Fibroblast of skin of scalp (primary cell): ENCODE measurements around the gene SEPTIN5. TPM values are rescaled to one million over a fixed set of nuclear protein-coding genes. Genes with fewer than 3 reads are reported as not detected.
"Not testable (repeated sequence)": the region's sequence is repeated elsewhere in the genome, so short reads cannot be mapped to it uniquely, and the experiment has no call there.

Experiments used
- DNase-seq: peaks from one replicate; pipeline ENCODE4 v3.0.0-alpha.2; 2013
- polyA plus RNA-seq, 2 experiments: library from polyadenylated mRNA; unstranded; fragments of 120-200 nt; gene quantifications; one replicate each; pipeline ENCODE4 v1.2.1, GENCODE V29; 2013; ENCODE audit not compliant: insufficient read length in 2 of 2

SEPTIN5 gene
- 105 TPM for polyA plus RNA-seq (2013, experiment 1 of 2; ENCODE audit: insufficient read length)
- polyA plus RNA-seq (2013, experiment 2 of 2; ENCODE audit: insufficient read length) = 105 TPM

DNA sequence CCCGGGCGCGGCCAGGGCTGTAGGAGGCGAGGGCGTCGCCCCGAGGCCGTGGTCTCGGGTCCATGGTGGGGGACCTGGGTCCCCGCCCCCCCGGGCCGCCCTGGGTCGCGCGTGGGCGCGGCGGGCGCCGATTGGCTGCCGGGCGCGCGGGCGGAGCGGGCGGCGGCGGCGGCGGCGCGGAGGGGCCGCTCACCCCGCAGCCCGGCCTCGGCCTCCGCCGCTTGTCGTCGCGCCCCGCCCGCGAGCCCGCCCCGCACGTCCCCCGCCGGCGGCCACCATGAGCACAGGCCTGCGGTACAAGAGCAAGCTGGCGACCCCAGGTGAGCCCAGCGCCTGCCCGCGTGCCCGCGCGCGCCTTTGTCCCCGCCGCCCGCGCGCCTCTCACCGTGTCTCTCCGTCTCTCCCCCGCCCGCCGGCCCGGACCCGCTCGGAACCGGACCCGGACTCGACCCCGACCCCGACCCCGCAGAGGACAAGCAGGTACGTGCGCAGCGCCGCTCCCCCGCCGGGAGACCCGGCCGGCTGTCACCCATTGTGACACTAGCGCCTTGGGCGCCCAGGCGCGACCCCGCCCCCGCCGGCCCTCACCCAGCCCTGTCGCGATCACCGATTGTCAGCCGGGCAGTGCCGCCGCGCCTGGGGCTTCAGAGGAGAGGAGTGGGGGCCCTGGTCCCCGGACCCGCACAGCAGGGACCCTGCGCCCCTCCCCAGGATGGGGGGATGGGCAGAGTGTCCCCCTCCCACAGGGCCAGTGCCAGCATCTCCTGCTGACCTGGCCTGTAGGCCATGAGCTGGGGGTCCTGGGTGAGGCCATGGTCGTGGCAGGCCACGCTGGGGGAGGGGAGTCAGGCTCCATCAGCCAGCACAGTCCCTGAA, at the start of gene SEPTIN5:
SEPTIN5 (plus strand) TSS at position 192 of the 876 bp plus-strand sequence; CDS start at position 278, 86 bp downstream.
- no peak for DNase-seq

DNA sequence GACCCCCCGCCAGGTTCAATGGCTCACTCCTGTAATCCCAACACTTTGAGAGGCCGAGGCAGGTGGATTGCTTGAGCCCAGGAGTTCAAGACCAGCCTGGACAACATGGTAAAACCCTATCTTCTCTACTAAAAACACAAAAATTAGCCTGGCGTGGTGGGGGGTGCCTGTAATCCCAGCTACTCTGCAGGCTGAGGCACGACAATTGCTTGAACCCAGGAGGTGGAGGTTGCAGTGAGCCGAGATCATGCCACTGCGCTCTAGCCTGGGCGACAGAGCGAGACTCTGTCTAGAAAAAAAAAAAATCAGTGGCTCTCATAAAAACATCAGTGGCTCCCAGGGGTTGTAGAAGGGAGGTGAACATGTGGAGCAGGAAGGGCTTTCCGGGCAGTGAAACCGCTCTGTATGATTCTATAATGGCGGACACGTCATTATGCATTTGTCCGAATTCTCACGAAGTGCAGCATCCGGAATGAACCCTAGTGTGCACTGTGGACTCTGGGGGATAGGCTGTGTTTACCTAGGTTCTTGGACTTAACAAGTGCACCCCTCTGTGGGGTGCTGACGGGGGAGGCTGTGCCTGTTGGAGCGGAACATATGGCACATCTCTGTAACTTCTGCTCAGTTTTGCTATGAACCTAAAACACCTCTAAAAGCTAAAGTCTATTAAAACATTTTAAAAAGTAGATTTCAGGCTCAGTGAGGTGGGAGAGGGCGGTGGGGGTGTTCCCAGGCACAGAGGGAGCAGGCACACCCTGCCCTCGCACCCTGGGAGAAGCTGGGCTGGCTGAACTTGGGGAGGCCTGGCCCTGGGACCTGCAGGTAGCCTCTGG, 49.1 kb upstream of the SEPTIN5 start:
- DNase-seq = no peak

DNA sequence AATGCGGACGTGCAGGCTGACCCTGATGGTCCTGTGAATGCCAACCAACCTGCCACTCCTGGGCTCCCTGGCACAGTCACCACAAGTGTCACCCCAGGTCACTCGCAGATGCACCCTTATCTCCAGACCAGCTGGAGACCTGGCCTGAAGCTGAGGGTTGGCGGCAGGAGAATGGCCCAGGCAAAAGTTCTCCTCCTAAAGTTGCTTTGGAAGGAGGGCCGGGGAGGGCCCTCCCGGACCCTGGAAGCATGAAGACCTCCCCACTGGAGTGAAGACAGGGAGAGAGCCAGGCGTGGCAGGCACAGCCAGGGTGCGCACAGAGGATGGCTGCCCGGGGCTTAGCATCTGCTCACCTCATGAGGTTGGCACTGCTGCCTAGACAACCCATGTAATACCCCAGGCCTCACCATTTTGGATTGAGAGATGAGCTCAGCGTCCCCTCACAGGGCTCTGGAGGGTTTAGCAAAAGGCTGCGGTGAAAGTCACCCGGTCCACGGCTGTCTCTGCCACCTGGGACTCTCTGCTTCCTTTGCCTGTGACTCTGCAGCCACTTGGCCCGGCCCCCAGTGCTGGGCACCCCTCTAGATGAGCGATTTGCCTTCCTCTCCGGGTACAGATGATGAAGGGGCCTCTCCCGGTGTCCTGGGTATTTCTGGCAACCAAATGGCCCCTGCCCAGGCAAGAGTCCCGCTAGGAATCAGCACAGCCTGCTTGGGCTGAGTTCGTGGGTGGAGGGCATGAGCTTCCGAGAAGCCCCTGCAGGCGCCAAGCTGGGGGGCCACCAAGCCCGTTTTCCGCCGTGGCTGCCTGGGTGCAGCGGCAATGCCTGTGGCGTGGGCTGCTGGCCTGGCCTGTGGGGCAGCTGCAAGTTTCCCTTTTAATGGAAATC, 48.3 kb upstream of the SEPTIN5 start:
- no peak for DNase-seq

DNA sequence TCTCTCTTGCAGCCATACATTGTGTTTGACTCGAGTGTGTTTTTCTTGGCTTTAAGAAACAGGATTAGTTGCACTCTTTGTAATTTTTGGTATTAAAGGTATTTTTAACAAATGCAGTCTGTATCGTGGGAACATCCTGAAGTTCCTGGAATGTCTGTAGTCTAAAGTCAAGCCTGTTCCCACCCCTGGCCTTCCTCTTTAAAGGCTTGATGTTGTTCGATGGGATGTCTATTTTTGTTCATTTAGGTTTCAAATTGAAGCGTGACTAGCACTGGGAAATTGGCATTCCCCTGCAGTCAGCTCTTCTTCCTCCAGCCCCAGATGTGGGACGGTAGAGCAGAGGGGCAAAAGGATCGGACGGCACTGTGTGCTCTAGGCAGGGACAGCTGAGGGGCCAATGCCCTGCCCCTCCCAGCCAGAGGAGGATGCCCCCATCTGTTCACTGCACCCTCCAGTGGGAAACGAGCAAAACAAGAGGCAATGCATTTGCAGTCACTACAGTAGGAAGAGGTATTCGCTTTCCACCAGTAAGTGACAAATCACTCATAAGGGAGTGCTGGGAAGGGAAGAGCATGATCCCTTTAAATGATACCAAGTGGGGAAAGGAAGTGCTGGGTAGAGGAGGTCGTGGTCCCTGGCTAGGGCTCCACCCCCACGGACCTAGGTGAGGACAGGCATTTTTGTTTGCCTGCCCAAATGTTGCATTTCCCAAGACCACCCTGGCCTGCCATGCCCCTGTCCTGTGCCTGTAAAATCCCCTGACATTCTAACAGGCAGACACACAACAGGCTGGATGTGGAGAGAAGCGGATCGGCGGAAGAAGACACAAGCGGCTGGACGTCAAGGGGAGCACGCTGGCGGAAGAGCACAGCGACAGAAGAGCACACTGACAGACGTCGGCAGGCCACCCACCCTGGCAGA, 47.4 kb upstream of the SEPTIN5 start:
- DNase-seq = peak; percentile 97

DNA sequence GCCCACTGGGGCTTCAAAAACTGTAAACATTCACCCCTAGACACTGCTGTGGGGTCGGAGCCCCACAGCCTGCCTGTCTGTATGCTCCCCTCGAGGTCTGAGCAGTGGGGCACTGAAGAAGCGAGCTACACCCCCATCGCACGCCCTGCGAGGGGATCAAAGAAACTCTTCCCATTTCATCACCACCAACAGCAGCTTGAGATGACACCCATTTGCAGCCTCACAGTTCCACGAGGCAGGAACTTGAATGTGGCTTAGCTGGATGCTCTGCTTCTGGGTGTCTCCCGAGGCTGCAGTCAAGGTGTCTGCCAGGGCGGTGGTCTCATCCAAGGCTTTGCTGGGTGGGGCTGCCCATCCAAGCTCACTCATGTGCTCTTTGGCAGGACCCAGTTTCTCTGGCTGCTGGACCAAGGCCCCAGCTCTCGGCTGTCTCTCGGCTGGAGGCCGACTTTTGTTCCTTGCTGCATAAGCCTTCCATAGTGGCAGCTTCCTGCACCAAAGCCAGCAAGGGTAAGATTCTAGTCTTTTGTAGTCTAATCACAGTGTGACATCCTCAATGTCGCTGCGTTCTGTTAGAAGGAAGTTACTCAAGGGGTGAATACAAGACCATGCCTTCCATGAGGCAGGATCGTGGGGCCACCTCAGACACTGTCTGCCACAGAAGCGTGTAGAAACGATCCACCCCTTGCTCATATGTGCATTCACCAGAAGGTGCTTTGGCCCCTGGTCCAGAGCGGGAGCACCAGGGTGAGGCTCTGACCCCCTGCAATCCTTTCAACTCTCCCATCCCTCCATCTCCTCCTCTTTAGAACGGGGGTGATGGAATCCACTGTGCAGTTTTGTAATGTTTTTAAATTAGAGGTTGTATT, 46.2 kb upstream of the SEPTIN5 start:
- DNase-seq = no peak

DNA sequence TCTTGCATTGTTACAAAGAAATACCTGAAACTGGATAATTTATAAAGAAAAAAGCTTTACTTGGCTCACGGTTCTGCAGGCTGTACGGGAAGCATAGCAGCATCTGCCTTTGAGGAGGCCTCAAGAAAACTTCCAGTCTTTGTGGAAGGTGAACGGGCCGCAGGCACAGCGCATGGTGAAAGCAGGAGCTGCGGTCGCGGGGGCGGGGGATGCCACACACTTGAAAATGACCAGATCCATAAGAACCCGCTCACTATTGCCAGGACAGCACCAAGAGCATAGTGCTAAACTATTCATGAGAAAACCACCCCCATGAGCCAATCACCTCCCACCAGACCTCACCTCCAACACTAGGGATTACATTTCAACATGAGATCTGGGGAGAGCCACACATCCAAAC, 45.6 kb upstream of the SEPTIN5 start:
- DNase-seq = no peak

DNA sequence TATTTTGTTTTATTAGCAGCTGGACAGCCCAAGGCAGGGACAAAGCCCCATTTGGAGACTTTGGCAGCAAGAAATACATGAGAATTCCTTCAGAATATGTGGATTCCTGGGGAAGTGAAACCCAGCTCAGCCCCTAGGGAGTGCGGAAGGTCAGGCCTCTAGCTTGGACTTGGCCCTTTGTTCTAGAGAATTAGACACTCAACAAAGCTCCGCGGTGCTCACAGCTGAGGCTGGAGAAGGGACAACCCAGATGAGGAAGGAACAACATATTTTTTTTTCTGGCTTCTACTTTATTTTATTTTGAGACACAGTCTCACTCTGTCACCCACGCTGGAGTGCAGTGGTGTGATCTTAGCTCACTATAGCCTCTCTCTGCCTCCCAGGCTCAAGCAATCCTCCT, 44.7 kb upstream of the SEPTIN5 start:
- DNase-seq = no peak

DNA sequence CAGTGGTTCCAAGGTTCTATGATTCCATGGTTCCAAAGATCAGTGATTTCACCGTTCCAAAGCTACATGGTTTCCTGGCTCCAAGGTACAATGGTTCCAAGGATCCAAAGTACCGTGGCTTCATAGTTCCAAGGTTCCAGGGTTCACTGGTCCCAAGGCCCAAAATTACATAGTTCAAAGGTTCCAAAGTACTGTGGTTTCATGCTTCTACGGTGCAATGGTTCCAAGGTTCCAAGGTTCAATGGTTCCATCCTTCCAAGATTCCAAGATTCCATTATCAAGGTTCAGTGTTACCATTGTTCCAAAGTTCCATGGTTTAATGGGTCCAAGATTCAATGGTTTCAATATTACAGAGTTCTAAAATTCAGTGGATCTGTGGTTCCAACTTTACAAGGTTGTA, 43.0 kb upstream of the SEPTIN5 start:
- no peak for DNase-seq

DNA sequence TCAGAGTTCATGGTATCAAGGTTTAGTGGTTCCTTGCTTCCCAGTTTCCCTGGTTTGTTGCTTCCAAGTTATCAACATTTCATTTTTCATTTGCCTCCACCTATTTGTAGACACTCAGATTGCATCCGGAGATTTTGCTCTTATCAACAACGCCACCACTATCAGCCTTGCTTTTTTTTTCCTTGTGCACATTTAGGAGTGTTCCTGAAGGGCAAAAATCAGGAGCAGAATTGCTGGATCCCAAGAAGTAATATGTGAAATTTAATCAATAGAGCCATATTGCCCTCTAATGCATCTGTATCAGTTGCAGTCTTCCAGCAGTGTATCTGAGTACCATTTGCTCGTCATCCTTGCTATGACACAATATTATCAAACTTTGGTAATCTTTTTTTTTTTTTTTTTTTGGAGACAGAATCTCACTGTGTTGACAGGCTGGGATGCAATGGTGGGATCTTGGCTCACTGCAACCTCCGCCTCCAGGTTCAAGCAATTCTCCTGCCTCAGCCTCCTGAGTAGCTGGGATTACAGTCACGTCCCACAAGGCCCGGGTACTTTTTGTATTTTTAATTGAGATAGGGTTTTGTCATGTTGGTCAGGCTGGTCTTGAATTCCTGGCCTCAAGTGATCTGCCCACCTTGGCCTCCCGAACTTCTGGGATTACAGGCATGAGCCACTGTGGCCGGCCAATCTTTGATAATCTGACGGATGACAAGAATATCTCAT, 42.1 kb upstream of the SEPTIN5 start:
- no peak for DNase-seq

DNA sequence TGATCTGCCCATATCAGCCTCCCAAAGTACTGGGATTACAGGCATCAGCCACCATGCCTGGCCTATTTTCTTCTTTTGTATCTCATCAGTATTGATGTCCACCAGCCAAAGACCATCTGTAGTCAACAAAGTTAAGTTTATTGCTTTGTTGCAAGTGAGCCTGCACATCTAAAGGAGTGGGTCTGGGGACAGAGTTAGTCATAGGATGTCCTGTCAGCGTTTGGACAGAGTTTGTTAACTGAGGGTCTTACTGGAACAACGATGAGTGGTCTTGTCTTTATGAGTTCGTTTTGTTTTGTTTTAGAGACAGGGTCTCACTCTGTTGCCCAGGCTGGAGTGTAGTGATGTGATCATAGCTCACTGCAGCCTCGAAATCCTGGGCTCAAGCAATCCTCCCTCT, 40.6 kb upstream of the SEPTIN5 start:
- no peak for DNase-seq

DNA sequence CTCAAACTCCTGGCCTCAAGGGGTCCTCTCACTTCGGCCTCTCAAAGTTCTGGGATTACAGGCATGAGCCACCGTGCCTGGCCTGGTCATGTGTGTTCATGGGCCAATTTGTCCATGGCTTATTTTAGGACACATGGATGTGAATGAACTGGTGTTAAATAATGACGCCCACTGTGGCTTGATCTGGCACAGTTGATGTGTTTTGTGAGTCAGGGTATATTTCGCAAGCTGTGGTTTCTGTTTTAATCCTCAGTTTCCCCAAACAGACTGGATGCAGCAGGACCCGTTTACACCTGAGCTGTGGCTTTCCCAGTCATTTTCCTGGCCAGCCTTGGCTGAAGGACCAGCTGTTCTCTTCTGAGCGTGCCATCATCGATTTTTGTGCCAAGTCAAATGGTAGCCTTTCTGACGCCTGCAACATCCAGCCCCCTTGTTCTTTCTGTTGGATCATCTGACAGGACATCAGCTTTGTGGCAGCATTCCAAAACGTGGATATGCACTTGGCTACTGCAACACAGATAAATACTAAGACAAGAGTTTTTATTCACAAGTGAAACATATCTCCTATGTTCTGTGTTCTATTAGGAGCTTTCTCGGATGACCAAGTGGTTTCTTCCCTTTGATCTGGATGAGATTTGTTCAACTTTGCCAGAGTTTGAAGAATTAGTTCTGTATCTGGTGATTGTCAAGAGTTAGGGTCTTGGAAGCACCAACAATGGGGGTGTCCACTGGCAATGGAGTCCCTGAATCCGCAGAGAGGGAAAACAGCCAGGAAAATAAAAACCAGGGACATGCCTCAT, 40.0 kb upstream of the SEPTIN5 start:
- peak; percentile 27 for DNase-seq

DNA sequence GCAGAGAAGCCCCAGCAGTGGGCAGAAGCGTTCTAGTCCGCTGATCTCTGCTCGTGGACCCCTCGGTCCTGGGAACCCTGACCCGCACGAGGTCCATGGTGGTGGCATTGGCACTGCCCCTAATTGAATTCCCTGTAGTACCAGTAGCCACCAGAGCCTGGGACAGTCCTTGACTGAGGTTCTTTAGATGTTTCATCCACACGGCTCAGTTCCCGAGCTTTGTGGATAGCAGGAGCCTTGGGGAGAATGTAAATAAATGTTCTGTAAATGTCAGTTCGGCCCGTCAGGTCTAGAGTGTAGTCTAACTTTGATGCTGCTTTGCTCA, 39.4 kb upstream of the SEPTIN5 start:
- no peak for DNase-seq

DNA sequence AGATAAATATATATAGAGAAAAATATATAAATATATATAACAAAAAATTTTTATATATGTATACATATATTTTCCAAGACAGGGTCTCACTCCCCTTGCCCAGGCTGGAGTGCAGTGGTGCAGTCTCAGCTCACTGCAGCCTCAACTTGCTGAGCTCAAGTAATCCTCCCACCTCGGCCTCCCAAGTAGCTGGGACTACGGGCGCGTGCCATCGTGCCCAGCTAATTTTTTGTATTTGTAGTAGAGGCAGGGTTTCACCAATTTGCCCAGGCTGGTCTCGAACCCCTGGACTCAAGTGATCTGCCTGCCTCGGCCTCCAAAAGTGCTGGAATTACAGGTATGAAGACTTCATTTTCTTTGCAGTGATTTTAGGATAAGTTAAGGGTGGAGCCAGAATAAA, 38.9 kb upstream of the SEPTIN5 start:
- no peak for DNase-seq

DNA sequence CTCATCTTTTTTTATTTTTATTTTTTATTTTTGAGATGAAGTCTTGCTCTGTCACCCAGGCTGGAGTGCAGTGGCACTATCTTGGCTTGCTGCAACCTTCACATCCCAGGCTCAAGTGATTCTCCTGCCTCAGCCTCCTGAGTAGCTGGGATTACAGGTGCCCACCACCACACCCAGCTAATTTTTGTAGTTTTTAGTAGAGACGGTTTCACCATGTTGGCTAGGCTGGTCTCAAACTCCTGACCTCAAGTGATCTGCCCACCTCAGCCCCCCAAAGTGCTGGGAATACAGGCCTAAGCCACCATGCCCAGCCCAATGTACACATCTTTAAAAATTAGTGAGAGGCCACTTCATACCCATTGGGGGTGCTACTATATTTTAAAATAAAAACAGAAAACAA, 37.9 kb upstream of the SEPTIN5 start:
- not testable (repeated sequence) for DNase-seq

DNA sequence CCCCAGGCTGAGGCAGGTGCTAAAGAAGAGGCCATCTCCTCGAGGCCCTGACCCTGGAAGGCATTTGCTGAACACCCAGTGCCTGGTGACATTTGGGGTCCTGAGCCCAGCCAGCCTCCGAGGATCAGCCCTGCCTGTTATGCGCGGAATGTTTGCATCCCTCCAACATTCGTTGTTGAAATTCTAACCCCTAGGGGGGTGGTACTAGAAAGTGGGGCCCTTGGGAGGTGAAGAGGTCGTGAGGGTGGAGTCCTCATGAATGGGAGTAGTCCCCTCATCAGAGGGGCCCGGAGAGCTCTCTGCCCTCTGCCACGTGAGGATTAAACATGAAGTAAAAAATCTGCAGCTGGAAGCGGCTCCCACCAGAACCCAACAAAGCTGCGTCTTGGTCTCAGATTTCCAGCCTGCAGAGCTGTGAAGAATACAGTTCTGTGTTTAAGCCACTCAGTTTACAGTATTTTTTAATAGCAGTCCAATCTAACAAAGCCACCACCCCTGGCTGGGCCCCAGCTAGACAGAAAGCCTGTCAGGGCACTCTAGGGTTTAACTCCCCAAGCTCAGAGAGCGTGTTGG, 35.3 kb upstream of the SEPTIN5 start:
- DNase-seq = no peak

DNA sequence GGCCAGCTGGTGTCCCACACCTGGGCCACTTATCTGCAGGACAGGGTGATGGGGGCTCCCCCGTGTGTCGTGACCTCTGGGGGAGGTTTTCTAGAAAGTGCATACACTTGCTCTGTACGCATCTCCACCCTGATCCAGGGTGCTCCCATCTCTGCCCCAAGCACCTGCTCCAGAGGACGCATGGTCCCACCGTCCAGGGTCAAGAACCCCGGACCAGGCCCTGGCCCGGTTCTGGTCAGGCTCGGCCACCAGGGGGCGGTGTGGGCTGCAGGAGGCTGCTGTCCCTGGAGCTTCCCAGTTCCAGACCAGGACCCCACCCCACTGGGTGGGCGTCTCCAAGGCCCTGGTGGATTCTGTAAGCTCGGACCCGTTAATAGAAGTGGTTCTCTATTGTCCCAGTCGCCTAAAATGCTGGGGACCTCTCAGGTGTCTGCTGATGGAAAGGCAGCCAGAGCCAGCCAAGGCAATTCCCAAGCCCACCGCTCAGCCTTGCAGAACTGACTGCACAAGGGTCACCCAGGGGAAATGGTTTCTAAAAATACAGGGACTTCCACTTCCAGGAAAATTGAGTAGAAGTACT, 34.7 kb upstream of the SEPTIN5 start:
- DNase-seq = no peak

DNA sequence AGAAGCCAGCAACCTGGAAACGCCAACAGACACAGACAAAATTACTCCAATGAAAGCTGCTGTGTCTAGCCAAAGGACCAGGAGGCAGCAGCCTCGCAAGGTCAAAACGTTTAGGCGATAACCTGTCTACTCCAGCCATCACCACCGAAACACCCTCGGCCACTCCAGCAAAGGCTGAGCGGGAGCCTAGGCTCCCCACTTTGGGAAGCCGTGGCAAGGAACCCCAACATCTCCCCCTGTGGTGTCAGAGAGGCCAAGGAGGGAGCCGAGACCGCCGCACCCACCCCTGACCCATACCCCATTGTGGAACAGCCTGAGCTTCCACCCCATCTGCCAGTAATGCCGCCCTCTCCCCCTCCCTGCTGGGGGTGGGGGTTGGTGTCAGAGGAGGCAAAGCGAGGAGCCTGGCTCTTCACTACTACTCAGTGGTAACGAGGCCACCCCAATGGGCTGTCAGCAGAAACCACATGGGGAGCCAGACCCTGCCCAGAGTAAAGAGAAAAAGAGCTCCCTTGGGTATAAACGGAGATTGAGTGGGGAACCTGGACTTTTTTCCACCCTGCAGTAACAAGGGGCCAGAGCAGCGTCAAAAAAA, 33.9 kb upstream of the SEPTIN5 start:
- no peak for DNase-seq
